Measurements from ENCODE around the gene GALC.

Gene GALC

GRCh38 chr14:87992718-87993628, at the start of gene GALC:
TSS of gene GALC (minus strand) at chr14:87993182. CDS start at chr14:87993164, 18 bp downstream.
- H3K27me3 ChIP-seq: no peaks in the 10 kb centered on the region
- no peaks in the 10 kb centered on the region for H3K36me3 ChIP-seq
- peak within 1 kb of the TSS; percentile 72 to 82 for H3K4me3 ChIP-seq
- no peaks in the 10 kb centered on the region for H3K9me3 ChIP-seq
- peak in 1 of 2 experiments; percentile 6 for TF ChIP-seq CTCF (IDR thresholded peaks at IDR 0.05)
- peak within 1 kb of the TSS; percentile 95 for H3K27ac ChIP-seq
- DNase-seq: peak; percentile 96 to 97
- H3K4me1 ChIP-seq: peaks cover 0 to 18% (median 5%) of the 10 kb centered on the region in 4 donors
- intact Hi-C loops (cut with DNase I; ENCODE audit: low total_unique reads): no loop called here

GRCh38 chr14:88040146-88040545, 47.2 kb upstream of the GALC start:
- H3K27ac ChIP-seq: no peak overlapping the region

GRCh38 chr14:88039197-88039596, 46.2 kb upstream of the GALC start:
- intact Hi-C loops (cut with DNase I; ENCODE audit: low total_unique reads): no loop called here
- H3K36me3 ChIP-seq: no peaks in the 10 kb centered on the region
- no peaks in the 10 kb centered on the region for H3K27me3 ChIP-seq
- H3K27ac ChIP-seq: no peak overlapping the region
- H3K9me3 ChIP-seq: no peaks in the 10 kb centered on the region
- H3K4me3 ChIP-seq: no peak overlapping the region
- TF ChIP-seq CTCF (IDR thresholded peaks at IDR 0.05): no peak
- no peak for DNase-seq
- H3K4me1 ChIP-seq: no peaks in the 10 kb centered on the region

More at GRCh38 chr14:88040146-88040545, 47.2 kb upstream of the GALC start:
- Histone ChIP-seq H3K27me3 (no peaks in the 10 kb centered on the region), H3K4me3 (no peak overlapping the region), H3K36me3 (no peaks in the 10 kb centered on the region), H3K4me1 (no peaks in the 10 kb centered on the region), H3K9me3 (no peaks in the 10 kb centered on the region)
- no peak for TF ChIP-seq CTCF (IDR thresholded peaks at IDR 0.05)
- intact Hi-C loops (cut with DNase I; ENCODE audit: low total_unique reads): no loop called here
- no peak for DNase-seq

GRCh38 chr14:88037325-88037724, 44.3 kb upstream of the GALC start:
- DNase-seq: no peak
- no peak for TF ChIP-seq CTCF (IDR thresholded peaks at IDR 0.05)
- Histone ChIP-seq H3K27me3 (no peaks in the 10 kb centered on the region), H3K4me3 (no peak overlapping the region), H3K27ac (no peak overlapping the region), H3K9me3 (no peaks in the 10 kb centered on the region), H3K4me1 (no peaks in the 10 kb centered on the region), H3K36me3 (no peaks in the 10 kb centered on the region)
- intact Hi-C loops (cut with DNase I; ENCODE audit: low total_unique reads): no loop called here

GRCh38 chr14:88036422-88036821, 43.4 kb upstream of the GALC start:
- Histone ChIP-seq H3K4me3 (no peak overlapping the region), H3K9me3 (no peaks in the 10 kb centered on the region), H3K27ac (no peak overlapping the region), H3K4me1 (no peaks in the 10 kb centered on the region), H3K36me3 (no peaks in the 10 kb centered on the region), H3K27me3 (no peaks in the 10 kb centered on the region)
- intact Hi-C loops (cut with DNase I; ENCODE audit: low total_unique reads): no loop called here
- no peak for TF ChIP-seq CTCF (IDR thresholded peaks at IDR 0.05)
- no peak for DNase-seq

Measured in tibial artery (tissue), 4 donors.